NCI-H1436 (cell line): ENCODE data around the gene P2RY8.

Experiments
- DNase-seq: peaks from one replicate; lab custom pipeline; 2025; lab: John Stamatoyannopoulos, UW

The P2RY8 gene

DNA sequence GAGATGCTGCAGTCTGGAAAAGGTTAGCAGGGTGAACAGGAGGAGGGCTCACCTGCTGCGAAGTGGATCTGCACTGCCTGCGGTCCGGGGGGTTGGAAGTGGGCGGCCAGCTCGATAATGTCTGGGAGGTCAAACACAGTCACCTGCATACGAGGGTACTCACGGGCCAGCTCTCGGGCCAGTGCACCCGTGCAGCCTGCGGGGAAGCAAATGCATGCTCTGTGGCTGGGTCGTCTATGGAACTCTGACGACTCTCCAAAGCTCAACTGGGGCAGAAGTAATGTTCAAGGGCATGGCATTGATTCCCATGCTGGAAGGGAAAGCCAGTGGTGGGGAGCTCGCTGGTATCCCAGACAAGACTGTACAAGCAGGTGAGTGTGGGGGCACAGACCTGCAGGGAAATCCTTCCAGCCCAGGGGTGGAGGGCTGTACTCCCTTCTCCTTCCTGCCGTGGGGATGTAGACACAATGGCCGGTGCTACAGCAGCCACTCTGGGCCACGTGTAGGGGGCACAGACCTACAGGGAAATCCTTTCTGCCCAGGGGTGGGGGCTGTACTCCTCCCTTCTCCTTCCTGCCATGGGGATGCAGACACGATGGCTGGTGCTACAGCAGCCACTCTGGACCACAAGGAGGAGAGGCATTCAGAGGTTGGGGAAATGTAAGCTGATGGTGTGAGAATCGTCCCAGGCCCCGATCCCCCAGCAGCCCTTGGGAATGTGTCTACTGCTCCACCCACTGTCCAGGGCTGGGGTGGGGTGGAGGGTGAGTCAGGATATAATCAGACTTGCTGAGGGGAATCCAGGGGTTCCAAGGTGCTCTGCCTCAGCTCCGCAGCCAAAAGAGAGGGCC, 118.8 kb downstream of the P2RY8 start:
- no peak for DNase-seq

DNA sequence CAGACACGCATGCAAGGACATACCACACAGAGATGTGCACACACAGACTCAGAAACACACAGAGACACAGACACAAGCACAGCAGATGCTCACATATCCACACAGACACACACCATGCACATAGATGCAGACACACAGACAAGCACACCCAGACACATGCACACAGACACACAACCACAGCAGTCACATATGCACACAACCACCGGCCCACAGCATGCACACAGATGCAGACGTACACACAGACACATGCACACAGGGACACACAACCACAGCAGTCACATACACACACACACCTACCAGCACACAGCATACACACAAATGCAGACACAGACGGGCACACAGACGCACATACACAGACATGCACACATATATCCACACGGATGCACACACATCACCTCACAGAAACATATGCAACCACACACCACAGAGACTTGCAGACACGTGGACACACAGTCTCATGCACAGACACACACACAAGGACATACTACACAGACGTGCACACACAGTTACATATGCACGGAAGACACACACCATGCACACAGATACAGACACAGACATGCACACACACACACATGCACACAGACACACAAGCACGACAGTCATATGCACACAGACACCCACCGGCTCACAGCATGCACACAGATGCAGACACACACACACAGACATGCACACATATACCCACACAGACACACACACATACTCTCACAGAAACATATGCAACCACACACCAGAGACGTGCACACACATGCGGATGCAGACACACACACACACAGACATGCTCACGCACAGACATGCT, 119.8 kb downstream of the P2RY8 start:
- no peak for DNase-seq

DNA sequence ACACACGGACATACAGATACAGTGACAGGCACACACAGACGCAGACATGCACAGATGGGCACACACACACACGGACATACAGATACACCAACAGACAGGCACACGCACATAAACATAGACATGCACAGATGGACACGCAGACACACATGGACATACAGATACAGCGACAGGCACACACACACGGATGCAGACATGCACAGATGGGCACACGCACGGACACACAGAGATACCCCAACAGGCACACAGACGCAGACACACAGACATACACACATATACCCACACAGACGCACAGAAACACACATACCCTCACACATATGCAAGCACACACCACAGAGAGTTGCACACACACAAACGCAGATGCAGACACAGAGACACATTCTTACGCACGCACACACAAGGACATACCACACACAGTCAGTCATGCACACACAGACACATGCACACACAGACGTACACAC, 120.6 kb downstream of the P2RY8 start:
- DNase-seq = no peak
